ENCODE results near the gene IL7R.

- no peak for TF ChIP-seq POLR2AphosphoS5 (IDR thresholded peaks at IDR 0.05; ENCODE audit: insufficient read depth, low read depth, low read length)
- no peak for TF ChIP-seq EZH2 (IDR thresholded peaks at IDR 0.05; ENCODE audit: borderline replicate concordance, low read depth, low read length, severe bottlenecking)
- no peak for TF ChIP-seq CTCF (IDR thresholded peaks at IDR 0.05; ENCODE audit: extremely low read depth in 1 of 2, insufficient read depth in 1 of 2, low read depth in 1 of 2, low read length in 2 of 2)
- TF ChIP-seq MAX (IDR thresholded peaks at IDR 0.05; ENCODE audit: insufficient read depth, insufficient read length), result no peak
- no peak for TF ChIP-seq POLR2A (IDR thresholded peaks at IDR 0.05; ENCODE audit: low read depth, low read length)
- TF ChIP-seq JUN (IDR thresholded peaks at IDR 0.05; ENCODE audit: borderline replicate concordance, insufficient read depth, insufficient read length, low read depth), result no peak
- TF ChIP-seq FOS (IDR thresholded peaks at IDR 0.05; ENCODE audit: borderline replicate concordance, insufficient read depth, low read length), result no peak
Measured at GRCh38 chr5:35863159-35863558, 6.5 kb downstream of the IL7R start.

Data from endothelial cell of umbilical vein (primary cell).